ELR (cell line): ENCODE measurements around the gene ZNF862.

Source experiments
- DNase-seq: peaks from one replicate; pipeline ENCODE4 v3.0.0-alpha.2; 2015; ENCODE audit warnings: low read depth

Gene ZNF862

DNA sequence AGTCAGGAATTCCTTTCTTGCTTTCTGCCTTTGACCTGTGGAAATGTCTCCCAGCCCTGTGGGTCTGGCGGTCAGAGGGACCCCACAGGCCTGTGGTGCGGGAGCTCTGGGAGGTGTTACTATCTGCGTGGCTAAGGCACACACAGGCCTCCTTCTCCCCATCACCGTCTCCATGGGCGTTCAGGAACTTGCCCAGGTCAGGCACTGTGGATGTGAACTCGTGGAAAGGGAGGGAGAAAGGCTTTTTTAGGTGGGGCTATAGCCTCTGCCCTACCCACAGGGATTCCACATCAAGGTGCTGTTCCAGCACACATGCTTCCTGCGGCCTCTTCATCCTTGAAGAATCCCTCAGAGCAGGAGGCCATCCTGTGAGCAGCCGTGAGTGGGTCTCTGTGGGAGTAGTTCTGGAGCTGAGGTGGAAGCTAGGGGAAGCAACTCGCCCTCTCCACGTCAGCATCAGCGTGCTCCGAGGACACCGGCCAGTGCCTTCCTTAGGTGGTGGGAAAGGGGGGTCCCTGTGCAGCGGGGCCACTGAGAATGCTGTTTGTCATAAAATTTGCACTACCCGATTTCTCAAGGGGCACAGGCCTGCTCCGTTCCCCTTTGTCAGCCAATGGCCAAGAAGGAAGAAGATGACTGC is 28.1 kb downstream of the ZNF862 start:
- no peak for DNase-seq

DNA sequence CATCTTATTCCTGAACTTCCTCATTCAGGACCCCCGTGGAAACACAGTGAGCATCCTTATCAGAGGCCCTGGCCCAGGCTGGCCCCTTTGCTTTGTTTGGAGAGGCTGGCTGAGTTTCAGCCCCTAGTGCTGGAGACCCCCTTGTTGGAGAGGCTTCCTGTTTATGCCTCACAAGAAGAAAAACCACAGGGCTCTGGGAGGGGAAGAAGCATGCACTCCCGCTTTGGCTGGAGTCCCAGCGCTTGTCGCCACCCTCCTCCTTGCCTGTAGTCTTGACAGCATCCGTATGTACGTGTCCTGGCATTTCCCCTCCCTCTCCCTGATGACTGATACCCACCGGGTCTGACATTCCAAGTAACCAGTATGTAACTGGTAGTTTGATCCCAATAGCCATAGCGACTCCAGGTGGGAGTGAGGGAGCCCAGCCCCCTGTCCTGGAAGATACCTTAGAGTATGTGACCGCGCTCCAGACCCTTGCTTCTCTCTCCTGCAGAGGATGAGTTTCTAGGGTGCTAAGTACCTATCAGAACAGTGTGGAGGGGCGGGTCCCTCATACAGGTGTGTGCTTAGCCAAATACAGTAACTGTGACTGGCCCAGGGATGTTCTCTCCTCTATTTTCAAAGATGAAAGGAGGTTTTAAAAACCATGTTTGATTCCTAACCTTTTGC is 28.7 kb downstream of the ZNF862 start:
- DNase-seq: no peak

DNA sequence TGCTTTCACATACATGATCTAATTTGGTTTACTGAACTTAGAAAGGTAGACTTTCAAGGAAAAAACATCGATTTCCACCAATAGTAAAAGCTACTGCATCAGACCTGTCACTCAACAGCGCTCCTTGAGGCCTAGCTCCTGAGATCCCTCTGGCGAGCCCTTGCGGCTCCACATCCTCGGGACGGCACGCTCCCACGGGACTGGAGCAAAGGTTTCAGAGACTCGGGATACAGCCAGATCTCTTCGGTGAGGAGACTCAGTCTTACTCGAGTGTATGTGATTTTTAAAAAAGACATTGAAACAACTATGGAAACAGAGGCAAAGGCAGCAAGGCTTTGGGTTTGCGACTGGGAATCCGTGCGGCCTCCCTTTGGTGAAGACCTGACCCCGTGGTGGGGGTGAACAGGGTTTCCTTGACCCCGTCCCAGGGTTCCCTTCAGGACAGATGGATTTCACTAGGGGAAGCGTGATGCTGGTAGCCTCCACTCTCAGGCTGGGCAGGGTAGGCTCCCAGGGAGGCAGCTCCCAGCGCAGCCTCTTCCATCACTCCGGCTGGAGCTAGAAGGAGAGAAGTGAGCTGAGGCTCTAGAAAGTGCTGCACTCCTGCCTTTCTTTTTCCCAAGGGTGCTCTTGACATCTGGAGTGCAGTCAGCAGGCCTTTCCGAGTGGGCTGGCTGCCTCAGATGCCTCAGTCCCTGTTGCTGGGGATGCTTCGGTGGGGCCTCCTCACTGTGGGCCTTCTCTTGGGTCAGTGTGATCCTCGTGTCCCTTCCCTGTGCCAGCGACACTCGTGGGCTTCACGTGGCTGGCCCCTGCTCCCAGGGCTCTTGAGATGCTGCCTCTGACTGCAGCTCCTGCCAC is 29.8 kb downstream of the ZNF862 start:
- no peak for DNase-seq

DNA sequence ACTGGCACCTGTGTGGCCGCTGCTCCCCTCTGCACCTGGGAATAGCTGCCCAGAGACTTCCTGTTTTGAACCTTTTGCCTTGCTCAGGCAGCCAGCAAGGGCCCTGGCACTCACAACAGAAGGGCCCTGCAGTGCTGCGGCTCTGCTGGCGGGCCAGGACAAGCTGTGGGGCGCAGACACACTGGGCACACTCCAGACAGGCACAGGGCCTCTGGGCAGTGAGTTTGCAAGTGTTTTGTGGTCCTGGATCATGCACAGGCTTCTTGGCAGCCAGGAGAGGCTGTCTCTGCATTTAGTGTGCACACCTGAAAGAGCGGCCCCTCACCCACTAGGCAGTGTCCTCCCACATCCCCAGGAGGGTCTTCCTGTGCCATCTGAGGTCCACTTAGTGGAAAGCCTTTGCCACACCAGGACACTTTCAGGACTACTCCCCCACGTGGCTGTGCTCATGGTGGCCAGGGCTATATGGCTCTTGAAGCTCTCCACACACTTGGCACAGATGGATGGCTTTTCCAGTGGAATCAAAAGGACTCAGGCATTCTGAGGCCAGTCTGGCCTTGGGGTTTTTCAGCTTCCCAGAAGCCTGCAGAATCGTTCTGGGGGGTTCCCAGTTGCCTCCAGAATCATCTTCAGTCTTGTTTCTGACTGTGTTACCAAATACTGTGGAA is 30.6 kb downstream of the ZNF862 start:
- no peak for DNase-seq

DNA sequence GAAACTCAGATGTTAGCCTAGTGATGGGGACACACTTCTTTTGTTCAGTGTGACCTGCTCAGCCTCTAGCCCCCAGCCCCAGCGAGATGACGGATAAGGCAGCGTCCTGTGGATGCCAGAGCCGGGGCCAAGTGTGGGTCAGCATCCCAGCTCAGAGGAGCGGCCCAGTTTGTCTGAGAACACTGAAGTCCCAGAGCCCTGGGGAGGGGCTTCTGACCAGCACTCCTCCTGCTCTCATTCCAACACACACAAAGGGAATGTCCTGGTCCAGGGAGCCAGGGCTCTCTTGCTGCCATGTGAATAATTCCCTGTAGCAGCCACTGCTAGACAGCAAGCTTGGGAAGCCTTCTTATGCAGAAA is 31.1 kb downstream of the ZNF862 start:
- no peak for DNase-seq

DNA sequence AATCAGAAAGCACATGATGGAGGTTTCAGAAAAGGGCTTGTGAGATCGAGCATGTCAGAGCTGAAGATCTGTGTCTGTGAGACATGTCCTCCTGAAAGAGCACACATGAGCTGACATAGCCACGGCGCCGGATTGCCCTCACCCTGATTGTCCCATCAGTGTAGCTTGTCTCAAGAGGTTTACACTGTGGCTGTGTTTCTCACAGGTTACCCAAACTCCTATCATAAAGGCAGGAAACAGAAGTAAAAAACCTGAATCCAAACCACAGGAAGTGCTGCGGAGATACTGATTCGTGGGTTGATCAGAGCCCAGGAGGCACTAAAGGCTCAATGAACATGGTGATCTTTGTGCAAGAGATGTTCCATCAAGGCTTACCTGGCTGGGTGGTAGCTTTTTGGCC is 31.7 kb downstream of the ZNF862 start:
- no peak for DNase-seq

DNA sequence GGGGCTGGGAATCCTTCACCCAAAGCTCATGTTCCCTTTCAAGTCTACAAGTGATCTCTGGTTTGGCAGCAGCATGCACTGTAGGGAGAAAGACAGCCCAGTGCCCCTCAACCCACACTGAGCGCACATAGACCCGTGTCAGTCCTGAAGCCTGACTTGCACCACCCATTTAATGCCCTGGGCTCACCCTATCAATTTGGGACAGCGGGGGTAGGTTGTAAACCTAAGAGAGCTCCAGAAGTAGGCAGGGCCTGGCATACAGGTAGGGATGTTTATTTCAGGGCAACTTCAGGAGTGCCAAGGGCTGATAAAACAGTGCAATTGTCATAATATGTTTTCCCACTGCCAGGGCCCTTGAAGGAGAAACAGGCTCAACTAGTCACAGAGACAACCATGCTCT is 32.1 kb downstream of the ZNF862 start:
- DNase-seq: no peak

DNA sequence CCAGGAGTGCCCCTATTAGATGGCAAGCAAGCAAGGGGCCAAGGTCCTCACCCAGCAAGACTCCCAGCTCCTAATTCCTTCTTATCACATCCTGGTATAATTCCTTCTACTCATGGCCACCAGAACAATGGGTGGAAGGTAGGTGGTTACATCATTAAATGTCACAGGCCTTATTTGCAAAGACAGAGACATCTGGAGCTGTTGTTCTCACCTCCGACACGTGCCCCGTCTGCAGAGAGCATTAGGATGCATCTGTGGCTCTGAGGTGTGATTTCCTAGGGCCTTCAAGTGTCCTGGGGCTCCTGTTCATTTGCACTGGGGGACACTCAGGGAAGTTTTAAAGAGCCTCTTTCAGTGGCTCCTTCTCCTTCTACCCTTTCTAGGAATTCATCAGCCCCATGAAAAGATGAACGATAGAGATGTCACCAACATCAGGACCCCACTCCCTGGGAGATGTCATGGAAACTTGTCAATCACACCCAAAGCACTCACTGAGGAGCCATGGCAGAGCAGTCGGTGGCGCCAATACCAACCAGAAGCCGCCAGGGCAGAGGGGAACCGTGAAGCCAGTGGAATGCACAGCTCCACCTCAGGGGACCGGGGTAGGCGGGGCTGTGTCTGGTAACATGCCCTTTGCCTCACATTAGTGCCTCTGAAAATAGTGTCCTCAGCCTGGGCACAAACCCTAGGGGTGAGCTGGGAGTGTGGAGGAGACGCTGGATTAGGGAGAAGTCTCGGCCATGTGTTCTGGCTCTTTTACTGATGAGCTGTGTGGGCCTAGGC is 32.7 kb downstream of the ZNF862 start:
- no peak for DNase-seq

DNA sequence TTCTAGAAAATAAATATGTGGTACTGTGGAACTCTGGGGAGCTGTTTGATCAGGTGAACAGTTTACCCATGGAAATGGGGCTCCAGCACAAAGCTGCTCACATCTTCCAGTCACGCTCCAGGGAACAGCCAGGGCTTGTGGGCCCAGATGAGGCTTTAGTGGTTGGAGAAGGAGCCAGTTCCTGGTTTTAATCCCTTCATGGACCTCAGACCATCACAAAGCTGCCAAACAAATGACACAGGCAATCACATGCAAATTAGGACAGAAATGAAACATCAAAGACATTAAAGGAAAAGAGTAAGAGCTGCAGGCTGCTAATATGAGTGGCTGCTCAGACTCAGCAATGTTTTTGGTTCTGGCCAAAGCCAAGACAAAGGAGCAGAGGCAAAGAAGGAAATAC is 33.4 kb downstream of the ZNF862 start:
- no peak for DNase-seq

DNA sequence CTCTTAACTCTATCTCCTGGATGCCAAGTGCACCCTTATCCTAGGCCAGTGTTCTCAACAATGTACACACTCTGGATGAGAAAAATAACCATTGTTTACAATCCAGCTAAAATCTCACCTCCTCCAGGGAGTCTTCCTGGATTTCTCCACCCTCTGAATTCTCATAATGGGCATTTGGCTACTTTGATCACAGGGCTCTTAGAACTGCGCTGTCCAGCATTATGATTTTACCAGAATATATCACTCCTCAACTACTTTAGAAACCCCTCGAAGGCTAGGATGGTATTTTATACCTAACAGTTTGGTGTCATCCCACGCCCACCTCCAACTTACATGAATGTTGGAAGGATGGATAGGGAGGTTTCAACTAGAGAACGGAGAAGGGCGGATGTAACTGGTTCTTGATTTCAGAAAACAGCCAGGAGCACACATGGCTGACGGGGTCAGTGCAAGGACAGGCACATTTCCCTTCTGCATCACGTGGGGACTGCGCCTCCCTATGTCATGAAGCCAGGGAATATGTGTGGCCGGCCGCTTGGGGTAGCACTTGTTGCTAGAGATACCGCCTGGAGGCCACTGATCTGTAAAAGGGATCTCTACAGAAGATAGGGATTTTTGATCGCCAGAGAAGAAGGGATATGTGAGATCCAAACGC is 34.4 kb downstream of the ZNF862 start:
- DNase-seq: peak; percentile 84

DNA sequence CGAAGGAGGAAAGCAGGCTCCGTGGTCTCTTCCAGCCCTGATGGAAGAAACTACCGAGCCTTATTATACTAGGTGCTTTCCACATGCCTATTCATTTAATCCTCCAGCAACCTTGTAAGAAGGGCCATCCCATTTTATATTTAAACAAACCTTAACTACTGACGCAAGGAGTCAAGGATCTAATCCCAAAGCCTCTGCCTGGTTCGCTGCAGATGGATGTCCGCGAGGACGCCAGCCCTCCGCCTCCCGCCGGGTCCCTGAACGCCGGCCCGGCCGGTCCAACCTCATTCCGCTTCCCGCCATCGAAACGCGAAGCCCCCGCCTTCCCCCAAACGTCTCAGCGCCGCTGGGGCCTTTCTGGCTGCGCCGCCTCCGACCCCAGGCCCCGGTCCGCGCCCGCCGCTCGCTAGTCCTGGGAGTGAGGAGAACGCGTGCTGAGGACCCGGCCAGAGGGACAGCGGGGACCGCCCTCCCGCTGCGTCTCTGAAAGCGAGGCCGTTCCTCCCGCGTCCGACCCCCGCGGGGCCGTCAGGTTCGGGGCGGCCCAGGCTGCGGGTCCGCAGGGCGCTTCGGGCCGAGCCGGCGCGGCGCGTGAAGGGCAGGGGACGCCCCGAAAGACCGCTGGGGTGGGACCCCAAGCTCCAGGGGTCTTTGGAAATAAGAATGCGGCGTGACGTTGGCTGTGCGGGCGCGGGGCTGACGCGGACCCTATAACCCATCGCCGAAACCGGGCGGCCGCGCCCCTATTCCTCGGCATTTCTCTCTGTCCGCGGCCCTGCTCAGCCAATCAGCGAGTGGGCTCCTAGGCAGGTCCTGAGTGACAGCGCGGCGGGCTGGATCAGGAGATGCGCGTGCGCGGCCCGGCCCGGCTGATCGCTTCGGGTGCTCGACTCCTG is 35.1 kb downstream of the ZNF862 start, which contains the start of gene ATP6V0E2:
ATP6V0E2 (plus strand) TSS at position 896 of the 896 bp plus-strand sequence. CDS start 97 bp downstream, outside the sequence.
- DNase-seq: peak; percentile 92

DNA sequence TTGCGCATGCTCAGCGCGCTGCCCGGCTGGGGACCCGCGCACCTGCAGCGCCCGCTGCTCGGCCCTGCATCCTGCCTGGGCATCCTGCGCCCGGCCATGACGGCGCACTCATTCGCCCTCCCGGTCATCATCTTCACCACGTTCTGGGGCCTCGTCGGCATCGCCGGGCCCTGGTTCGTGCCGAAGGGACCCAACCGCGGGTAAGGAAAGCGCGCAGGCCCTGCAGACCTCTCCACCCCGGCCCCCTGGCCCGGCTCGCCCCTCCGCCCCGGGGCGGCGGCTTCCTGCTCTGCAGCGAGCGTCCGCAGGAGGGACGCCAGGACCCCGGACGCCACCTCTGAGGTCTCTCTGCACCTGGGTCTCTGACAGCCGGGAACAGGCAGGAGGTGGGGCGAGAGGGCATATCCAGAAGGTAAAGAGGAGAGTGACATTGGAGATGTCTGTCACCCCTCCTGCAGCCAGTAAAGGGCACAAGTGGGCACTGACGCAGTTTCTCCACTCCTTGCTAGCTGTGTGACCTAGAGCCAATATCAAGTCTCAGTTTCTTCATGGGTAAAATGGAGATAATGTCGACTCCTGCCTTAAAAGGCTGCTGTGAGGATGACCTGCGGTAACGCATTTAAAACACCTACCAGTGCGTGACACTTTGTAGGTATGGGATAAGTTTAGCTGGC is 35.9 kb downstream of the ZNF862 start:
- DNase-seq: no peak

DNA sequence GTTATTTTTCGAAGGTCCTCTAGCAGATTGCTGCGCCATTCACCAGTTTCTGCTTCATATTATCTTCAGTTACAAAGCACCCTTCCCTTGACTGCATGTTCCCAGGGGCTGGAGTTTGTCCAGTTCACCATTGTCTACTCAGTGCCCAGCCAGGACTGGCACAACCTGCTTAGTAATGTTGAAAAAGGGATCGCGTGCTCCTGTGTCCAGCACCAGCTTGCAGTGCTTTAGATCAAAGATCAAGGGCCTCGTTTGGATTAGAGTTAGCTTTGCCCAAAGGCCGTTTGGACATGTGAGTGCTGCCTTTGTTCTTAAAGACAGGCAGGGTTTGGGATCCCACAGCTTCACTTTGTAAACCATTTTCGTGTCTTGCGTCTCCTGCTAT is 36.5 kb downstream of the ZNF862 start:
- DNase-seq: no peak

DNA sequence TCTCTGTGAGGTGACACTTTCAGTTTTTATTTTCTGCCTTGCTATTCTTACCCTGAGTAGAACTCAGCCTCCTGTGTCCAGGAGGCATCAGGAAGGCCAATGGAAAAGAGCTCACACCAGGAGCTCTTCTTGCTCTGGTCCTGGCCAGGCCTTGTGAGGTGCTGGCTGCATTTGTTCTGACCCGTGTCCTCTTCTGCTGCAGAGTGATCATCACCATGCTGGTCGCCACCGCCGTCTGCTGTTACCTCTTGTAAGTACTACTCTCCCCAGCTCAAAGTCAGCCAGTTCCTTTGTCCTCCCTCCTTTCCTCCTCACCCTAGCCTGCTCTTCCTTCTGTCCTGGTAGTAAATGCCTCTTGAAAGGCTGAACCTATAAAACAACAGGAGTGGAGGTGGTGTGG is 37.2 kb downstream of the ZNF862 start:
- no peak for DNase-seq

DNA sequence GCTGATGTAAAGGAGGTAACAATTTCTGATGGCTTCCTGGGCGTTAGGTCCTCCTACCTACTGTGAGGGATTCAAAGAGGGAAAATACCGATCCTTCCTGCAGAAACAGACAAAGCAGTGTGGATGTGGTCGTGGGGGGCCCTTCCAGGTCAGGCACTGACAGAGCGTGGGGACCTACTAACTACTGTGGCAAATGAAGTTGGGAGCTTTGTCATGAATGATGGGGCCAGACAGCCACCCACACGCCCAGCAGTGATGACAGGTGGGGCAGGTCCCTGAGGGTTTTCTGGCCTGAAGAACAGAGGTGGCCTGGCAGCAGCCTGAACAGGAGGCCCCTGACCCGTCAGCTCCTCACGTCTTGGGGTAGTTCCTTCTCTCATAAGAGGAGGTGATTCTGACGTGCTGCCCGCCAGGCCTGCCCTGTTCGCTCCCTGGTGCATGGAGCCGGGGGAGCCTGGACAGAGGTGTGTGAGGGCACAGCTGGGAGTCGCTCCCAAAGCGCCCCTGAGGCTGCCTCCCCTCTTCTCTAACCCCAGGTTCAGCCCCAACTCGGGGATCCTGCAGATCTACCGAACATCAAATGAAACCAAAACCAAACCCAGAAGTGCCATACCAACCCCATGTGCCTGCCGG is 39.8 kb downstream of the ZNF862 start:
- DNase-seq: no peak

DNA sequence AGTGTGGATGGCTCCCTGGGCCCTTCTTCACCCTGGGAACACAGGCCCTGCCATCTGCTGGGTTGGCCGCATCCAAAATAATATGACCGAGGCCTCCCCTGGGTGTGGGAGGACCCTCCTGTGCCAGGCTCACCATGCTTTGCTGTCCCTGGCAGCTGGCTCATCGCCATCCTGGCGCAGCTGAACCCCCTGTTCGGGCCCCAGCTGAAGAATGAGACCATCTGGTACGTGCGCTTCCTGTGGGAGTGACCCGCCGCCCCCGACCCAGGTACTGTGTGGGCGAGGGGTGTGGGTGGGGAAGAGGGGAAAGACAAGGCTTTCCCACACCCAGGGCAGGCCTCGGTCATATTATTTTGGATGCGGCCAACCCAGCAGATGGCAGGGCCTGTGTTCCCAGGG is 40.3 kb downstream of the ZNF862 start:
- DNase-seq: no peak

DNA sequence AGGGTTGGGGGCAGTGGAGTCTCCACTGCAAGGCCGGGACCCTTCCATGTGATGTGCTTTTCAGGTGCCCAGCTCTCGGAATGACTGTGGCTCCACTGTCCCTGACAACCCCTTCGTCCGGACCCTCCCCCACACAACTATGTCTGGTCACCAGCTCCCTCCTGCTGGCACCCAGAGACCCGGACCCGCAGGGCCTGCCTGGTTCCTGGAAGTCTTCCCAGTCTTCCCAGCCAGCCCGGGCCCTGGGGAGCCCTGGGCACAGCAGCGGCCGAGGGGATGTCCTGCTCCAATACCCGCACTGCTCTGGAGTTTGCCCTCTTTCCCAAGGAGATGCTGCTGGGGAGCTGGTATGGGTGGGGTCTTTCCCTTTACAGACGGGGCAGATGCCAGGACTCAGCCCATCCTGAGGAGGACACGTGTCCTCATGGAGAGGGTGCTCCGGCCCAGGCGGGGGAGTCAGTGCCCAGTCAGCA is 41.1 kb downstream of the ZNF862 start:
- no peak for DNase-seq

DNA sequence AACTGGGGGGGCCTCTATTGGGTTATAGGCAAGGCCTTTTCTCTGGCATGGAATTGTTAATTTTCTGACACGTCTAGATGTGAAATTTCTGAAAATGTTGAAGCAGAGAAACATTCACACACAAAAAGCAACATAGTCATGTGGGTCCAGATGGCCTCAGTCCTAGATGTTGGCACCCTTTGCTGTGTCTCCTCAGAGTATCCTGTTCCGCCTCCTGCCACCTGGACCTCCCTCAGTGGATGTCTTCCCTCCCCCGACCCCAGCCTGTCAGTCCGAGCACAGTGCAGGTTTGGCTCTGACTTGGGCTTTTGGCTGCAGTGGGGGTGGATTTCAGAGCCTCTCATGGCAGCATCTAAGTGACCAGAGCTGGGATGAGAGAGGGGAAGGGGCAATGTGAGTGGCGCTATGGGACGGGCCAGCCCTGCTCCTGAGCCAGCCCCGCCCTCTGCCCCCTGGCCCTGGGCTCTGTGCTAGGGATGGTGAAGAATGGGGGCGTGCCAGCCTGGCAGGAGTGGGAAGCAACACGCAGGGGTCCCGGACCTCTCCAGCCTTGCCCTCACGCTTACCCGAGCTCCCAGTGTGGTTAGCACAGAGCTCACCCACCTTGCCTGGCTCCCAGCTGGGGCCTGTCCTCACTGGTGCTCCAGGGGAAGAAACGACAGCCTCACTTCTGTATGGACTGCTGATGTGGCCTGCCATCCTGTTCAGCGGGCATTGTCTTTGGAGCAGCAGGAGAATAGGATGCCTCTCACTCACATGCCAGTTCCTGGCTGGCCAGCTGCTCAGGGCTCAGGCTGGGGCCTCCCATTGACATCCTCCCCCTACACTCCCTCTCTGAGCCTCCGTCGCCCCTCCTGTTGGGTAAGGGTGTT is 41.8 kb downstream of the ZNF862 start:
- DNase-seq: no peak
